ENCODE measurements around the gene TTYH3.

The TTYH3 gene

DNA sequence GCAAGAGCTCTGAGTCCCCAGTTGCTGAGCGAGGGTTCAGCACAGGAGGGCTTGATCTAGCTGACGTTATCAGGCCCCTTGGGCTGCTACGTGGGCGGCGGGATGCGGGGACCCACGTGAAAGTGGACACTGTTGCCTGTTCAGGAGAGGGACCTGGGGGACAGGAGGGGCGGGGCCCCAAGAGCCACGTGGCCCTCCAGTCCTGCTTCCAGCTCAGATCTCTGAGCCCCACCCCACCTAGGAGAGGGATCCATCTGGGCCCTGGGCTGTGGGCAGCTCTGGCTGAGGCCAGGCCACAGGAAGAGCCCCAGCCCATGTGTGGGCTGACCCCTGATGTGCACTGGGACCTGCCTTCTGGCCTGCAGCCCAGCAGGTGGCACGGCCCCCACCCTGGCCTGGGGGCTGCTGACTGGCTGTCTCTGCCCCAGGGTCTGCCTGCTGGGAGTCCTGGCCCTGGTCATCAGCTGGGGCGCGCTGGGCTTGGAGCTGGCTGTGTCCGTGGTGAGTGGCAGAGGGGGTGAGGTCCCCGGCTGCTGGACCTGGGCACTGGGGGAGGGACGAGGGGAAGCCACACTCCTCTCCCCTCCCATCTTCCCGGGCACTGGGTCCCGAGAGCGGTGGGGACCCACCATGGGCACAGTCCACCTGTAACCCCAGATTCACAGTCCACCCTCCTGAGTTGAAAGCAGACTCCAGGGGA lies 17.5 kb downstream of the TTYH3 start:
- no peak for DNase-seq (ENCODE audit: low spot score)

DNA sequence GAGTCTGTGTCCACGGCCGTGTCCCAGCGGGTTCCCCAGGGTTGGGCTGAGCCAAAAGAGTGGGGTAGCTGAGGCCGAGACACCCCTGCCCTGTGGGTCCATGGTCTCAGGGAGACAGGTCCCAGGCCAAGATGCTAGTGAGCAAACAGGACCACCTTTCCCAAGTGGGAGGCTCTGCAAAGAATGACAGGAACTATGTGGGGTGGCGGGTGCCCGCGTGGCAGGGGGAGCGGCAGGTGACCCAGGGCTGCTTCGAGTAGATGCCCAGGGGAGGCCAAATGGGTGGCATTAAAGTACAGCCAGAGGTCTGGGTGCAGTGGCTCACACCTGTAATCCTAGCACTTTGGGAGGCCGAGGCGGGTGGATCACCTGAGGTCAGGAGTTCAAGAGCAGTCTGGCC lies 18.2 kb downstream of the TTYH3 start:
- no peak for DNase-seq (ENCODE audit: low spot score)

DNA sequence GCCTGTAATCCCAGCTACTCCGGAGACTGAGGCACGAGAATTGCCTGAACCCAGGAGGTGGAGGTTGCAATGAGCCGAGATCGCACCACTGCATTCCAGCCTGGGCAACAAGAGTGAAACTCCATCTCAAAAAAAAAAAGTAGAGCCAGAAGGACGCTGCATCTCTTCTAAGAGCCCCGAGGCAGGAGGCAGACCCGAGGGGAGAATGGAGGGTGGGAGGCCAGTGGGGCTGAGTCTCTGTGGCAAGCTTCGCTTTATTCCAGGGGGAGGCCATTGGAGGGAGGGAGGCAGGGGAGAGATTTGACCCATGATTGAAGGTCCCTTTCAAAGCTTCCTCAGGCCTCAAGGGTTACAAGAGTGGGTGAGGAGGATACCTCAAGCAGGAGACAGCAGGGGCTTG lies 18.7 kb downstream of the TTYH3 start:
- no peak for DNase-seq (ENCODE audit: low spot score)

DNA sequence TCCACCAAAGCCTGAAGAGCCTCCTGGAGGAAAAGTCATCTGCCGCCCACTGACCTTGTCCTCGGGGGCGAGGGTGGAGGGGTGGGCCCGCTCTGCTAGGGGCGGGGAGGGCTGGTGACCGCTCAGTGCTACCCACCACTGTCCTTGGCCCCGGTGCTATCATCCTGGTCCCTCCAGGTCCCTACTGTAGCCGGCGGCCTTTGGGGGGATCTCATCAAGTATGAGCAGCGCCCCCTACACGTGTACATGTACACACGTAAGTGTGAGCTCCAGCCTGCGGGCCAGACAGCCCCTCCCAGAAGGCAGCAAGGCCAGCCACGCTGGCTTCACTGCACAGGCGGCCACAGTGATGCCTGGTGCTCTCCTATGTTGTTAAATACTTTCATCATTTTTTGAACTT lies 19.6 kb downstream of the TTYH3 start:
- DNase-seq (ENCODE audit: low spot score) = no peak

DNA sequence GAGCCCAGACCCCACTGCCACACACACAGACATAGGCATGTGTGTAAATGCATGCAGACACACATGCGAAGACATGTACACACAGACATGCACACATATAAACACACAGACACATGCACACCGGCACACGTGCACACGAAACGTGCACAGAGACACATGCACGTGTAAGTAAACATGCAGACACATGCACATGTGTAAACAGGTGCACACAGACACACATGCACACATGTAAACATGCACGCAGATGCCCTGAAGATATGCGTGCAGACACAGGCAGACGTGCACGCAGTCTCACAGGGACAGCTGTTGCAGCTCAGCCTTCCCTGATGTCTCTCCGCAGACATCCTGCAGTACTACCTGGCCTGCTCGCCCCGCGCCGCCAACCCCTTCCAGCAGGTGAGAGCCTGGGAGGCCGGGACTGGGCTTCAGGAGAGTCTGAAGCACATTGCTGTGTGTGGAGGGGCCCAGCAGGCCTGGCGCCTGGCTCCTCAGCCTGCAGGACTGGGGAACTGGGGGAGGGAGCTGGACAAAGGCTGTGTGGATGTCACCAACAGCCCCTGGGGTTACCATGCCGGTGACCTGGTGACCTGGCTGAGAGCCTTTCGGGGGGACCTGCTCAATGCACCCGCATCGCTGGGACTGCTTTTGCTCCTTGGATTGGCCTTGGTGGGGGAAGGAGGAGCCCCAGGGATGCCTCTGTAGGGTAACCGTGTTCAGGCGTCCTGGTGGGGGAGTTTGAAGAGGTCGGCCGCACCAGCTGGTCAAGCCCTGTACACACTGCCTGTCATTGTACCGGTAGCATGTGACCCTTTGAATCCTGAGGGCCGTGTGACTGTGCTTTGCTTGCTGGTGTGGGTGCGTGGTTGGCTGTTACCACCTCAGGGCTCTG lies 20.3 kb downstream of the TTYH3 start:
- no peak for DNase-seq (ENCODE audit: low spot score)

DNA sequence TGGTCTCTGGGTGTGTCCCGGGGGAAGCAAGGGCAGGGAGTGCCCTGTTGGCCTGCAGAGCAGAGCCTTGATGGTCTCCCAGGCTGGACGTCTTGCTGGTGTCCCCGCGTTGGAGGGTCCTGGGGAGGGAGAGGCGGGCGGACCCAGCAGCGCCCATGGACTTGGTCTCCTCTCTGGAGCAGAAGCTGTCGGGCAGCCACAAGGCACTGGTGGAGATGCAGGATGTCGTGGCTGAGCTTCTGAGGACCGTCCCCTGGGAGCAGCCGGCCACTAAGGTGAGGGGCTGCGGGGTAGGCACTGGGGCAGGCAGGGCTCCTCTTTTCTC lies 20.9 kb downstream of the TTYH3 start:
- no peak for DNase-seq (ENCODE audit: low spot score)

DNA sequence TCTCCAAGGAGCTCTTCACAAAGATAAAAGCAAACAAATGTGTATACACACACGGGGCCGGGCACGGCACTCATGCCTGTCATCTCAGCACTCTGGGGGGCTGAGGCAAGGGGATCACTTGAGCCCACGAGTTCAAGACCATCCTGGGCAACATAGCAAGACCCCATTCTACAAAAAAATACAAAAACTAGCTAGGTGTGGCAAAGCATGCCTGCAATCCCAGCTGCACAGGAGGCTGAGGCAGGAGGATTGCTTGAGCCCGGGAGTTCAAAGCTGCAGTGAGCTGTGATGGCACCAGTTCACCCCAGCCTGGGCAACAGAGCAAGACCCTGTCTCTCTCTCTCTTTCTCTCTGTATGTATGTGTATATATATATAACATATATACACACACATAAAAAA lies 22.3 kb downstream of the TTYH3 start:
- DNase-seq (ENCODE audit: low spot score) = no peak

DNA sequence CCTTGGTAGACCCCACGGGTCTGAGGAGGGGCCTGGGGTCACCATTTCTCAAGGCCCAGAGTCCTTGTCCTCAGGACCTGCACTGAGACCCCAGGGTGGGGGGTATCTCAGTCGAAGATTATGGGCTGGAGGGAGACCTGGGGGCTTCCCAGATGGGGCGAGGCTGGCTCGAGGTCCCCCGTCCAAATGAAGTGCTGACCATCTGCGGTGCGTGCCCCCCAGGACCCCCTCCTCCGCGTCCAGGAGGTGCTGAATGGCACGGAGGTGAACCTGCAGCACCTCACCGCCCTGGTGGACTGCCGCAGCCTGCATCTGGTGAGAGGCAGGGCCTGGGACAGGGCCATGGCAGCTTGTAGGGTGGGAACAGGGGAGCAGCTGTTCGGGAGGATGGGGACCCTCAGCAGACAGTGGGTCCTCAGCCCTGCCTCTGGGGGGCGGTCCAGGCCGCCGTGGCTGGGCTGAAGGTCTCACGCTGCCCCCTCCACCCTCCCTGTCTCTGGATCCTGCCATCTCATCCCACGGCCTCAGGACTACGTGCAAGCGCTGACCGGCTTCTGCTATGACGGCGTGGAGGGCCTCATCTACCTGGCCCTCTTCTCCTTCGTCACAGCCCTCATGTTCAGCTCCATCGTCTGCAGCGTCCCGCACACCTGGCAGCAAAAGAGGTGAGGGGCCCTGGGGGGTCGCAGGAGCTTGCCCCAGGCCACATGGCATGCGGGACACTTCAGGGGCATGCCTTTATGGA lies 24.3 kb downstream of the TTYH3 start:
- no peak for DNase-seq (ENCODE audit: low spot score)

DNA sequence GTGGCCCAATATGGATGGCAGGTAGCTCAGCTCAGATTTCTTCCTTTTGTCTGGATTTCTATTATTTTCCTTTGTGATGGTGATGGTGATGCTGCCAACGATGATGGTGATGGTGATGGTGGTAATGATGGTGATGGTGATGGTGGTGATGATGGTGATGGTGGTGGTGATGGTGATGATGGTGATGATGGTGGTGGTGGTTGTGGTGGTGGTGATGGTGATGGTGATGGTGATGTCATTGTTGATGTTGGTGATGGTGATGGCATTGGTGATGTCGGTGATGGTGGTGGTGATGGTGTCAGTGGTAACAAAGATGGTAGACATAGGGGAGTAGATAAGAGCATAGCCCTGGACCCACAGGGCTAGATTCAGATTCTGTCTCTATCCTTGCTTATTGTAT lies 25.4 kb downstream of the TTYH3 start:
- DNase-seq (ENCODE audit: low spot score) = no peak

DNA sequence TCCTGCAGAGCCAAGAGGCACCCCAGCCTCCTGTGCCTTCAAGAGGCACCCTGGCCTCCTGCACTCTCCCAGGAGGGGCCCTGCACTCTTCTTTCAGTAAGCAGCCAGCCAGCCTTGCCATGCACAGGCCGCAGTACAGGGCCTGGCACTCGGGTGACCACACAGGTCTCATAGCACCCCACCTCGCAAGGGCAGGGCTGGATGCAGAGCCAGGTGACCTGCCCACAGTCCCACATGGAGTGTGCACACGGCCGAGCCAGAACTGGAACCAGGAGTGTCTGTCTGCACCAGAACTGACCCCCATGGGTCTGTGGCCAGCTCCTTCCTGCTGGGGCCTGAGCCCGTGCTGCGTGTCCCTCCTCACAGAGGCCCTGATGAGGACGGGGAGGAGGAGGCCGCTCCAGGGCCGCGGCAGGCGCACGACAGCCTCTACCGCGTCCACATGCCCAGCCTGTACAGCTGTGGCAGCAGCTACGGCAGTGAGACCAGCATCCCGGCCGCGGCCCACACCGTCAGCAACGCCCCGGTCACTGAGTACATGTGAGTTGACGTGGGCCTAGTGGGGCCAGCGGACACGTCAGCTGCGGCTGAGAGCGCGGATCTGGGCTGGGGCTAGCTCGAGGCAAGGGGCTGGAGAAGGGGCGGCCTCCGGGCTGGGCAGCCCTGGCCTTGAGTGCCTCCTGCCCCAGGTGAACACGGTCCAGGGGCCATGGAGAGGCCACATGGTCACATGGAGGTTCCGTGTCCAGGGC lies 26.3 kb downstream of the TTYH3 start:
- no peak for DNase-seq (ENCODE audit: low spot score)

DNA sequence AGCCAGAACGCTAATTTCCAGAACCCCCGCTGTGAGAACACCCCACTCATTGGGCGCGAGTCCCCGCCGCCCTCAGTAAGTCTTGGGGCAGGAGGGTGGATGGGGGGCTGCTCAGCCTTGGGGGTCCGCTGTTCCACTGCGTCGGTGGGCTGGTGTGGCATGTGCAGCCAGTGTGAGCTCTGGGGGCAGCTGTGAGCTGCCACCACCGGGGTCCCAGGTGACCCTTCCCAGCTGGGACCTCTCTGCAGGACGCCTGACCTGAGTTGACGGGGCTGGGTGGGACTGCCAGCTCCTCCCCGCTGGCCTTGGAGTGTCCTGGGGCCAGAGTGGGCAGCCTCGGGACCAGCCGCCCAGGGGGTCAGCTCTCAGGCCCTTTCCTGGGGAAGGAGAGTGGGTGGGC lies 27.2 kb downstream of the TTYH3 start:
- DNase-seq (ENCODE audit: low spot score) = no peak

DNA sequence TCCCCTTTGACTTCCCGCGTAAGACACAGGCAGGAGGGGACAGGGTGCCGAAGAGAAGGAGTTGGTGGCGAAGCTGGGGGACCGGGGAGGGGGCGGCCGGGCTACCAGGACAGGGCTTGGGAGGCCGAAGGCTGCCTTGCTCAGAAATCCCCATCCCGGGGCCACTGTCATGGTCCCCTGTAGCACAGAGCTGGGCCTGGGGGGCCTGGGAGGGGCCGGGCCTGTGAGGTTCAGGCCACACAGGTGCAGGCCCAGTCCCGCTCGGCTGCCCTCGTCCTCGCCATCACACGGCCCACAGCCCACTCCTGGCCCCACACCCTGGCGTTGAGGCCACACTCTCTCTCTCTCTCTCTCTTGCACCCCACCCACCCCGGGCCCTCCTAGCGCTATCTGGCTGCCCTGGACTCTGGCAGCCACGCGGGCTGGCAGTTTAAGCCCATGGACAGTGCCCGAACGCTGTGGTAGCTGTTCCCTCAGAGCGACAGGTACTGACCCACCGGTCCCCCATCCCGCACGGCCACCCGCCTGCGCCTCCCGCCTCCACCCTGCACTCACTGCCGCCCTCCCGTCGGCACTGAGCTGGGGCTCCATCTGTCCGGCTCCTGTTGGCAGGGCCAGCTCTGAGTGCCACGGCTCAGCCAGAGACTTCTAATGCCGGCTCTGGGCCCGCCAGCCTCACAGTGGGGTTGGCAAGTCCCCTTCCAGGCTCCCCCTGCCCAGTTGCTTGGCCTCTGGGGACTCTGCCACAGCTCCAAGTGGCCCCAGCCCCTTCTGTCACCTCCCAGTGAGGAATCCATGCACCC lies 28.0 kb downstream of the TTYH3 start:
- no peak for DNase-seq (ENCODE audit: low spot score)

DNA sequence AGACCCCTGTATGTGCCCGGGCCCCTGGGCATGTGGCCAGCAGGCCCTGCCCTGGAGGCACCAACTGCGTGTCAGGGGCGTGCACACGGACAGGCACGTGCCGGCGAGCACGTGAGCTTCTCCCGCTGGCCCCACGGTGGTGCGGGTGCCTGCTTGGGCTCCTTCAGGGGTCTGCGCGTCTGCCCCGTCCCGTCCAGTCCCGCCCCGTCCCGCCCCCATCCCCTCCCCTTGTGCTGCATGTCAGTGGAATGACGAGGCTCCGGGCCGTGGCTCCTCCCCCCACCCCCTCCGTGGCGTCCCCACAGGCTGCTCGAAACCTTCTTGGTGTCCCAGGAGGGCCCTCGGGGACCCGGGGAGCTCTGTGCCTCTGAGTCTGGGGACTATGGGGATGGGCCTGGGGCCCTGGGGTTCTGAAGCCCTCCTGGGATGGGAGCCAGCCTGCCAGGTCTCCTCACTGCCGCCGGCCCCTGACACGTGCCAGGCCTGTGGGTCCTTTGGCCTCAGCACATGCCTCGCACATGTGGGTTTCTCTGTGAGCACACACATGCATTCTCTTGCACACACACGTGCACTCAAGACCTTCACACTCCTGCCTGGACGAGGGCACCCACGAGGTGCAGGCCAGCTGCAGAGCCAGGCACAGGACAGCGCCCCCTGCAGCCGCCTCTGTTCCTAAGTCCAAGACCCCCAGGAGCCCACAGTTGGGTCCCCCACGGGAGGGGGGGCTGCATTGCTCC lies 28.7 kb downstream of the TTYH3 start:
- no peak for DNase-seq (ENCODE audit: low spot score)

DNA sequence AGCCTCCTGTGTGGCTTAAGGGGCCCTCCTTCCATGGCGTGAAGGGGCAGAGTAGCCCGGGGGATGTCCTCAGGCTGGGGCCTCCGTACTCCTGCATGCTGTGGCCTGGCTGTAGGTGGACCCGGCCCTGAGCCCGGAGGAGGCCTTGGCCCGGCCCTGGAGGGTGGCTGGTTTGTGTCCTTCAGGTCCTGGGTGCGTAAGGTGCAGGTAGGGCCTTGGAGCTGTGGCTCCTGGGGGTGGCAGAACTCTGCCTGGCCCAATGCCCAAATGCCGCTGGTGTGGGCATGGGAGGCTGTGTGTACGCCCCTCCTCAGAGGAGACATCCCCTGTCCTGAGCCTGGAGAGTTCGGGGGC lies 29.3 kb downstream of the TTYH3 start:
- DNase-seq (ENCODE audit: low spot score) = no peak

DNA sequence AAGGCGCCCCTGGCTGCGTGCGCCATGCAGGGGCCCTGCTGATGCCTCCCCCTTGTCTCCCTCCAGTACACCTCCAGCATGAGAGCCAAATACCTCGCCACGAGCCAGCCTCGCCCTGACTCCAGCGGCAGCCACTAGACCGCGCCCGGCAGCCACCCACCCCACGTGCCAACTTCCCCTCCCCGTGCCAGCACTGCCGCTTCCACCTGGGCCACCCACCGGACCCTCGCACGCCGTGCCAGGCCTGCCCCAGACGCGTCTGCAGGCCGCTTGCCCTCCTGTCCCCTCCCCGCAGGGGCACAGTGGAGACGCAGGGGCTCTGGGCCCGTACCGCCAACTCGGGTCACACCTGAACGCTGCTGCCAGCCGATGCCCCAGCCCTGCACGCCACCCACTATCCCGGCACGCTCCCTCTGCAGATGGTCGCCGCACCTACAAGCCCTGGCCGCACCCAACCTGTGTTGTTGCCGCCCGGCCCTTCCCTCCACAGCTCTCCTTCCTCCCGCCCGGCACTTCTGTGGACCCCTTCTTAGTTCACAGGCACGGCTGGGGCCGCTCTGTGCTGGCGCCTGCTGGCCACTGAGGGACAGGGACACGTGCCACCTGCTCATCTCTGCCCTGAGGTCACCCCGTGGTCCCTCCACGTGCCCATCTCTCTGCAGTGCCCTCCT lies 30.0 kb downstream of the TTYH3 start:
- DNase-seq (ENCODE audit: low spot score) = no peak

DNA sequence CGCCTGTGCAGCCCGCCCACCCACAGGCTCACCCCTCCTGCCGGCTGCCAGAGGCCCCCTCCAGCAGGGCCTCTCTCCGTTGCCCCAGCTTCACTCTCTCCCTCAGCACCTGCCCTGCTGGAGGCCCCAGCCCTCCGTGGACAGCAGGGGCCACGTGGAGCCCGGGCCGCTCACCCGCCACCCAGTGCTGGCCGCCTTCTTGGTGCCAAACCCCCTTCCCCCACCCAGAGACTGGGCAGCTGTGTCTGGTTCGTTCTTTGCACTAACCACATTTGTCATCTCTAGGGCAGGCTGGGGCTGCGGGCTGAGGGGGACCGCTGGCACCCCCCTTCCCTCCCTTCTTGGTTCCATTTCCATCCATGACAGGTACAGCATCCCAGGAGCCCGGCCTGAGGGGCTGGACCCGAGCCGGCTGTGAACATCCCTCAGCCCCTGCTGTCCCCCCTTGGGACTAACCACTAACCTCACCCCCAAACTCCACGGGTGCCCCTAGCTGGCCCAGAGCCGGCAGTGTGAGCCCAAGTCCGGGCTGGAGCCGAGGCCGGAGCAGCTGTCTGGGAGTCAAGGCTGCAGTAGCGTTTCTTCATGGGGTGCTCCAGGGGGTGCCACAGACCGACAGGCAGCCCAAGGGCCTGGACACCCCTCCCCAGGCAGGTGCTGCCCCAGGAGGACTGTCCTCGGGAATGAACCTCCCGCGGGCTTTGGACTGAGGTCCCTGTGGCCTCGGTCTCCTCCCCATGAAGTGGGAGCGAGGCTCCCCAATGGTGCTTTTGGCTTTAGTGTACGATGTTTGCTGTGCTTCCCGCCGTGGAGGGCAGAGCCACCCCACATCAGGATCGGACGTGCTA lies 30.7 kb downstream of the TTYH3 start:
- no peak for DNase-seq (ENCODE audit: low spot score)

DNA sequence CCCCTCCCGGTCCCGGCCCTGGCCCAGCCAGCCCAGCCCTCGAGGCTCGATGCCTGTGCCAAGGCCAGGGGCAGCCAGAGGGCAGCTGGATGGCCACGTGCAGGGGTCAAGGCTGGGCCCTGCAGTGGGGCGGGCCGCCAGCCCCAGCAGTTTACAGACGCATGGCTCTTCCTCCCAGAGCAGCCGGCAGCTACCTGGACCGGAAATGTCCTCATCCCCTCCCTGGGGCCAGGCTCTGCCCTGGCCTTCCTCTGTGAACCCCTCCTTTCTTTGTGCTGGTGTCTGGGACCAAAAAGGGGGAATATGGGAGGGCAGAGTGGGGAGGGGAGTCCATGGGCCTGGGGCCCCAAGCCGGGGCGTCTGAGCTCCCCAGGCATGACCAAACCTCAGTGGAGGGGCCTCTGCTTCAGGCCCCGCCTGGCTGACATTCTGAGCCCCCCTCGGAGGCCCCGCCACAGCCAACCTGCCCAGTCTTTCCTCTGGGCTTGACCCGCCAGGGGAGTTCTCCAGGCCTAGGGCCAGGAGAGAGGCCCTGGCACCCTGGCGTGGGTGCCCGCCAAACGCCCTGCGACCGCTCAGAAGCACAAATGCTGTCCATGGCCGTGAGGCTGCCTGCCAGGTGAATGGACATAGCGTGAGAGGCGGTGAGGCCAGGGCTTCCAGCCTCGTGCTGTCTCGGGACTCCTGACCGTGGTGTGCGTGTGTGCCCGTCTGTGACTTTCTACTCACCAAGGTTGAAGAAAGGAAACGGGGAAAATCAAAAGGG lies 31.5 kb downstream of the TTYH3 start:
- DNase-seq (ENCODE audit: low spot score) = no peak

DNA sequence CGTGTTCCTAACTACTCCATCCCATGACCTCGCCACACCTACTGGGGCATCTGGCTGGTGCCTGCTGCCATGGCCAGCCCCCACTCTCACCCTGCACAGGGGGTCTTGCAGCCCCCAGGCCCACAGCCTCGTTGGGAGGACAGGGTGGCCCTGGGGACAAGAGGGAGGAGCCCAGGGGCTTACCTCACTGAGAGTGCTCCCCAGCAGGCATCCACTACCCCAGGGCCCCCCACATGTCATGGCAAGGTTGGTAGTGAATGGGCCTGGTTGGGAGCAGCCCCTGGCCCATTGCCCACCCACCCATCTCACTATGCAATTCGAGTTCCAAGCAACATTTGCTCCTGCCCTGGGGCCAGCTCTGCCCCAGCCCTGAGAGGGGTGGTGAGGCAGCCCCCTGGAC lies 32.2 kb downstream of the TTYH3 start:
- DNase-seq (ENCODE audit: low spot score) = no peak

DNA sequence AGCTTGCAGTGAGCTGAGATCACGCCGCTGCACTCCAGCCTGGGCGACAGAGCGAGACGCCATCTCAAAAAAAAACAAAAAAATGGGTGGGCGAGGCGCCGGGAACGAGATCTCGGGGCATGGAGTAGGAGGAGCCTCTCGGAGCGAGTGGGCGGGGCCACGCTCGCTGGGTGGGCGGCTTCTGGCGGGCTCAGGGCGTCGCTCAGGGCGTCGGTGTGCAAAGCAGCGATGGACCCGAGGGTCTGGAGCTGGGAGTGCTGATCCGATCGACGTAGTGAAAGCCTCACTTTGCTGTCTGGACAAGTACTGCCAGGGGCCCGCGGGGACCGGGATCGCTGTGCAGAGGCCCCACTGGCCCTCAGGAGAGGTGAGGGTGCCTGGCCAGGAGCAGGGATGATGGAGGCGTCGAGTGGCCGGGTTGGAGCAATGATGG lies 33.6 kb downstream of the TTYH3 start:
- DNase-seq (ENCODE audit: low spot score) = no peak

Measured in left forelimb (tissue), 1 donor.